Activated T-helper 17 cell treated with anti-CD3 and anti-CD28 coated beads, Interleukin-2, amount 50 U/mL, for 72 hours (primary cell): ENCODE results near the gene PNMA8C. TPM values are rescaled to one million over a fixed set of nuclear protein-coding genes. Genes with fewer than 3 reads are reported as not detected.
"Not testable (repeated sequence)": the region's sequence is repeated elsewhere in the genome, so short reads cannot be mapped to it uniquely, and the experiment has no call there.

Experiments used
- ATAC-seq: fragments of 150-1000 bp; cut with Tn5 transposase; replicated peaks from 2 replicates; pipeline ENCODE4 v1.10.0; 2021; ENCODE audit warnings: mild to moderate bottlenecking, moderate library complexity
- H3K27ac Mint-ChIP-seq: one replicate; pipeline ENCODE4 v1.8.0; 2022; ENCODE audit warnings: mixed read lengths
- H3K27me3 Mint-ChIP-seq: one replicate; pipeline ENCODE4 v1.8.0; 2022; ENCODE audit warnings: mixed read lengths
- H3K36me3 Mint-ChIP-seq: one replicate; pipeline ENCODE4 v1.8.0; 2022; ENCODE audit warnings: low read depth, mild to moderate bottlenecking, mixed read lengths
- H3K4me1 Mint-ChIP-seq: one replicate; pipeline ENCODE4 v1.8.0; 2022; ENCODE audit warnings: mixed read lengths
- H3K4me3 Mint-ChIP-seq: one replicate; pipeline ENCODE4 v1.8.0; 2022; ENCODE audit warnings: mild to moderate bottlenecking, mixed read lengths
- H3K9me3 Mint-ChIP-seq: one replicate; pipeline ENCODE4 v1.8.0; 2022; ENCODE audit warnings: mixed read lengths
- total RNA-seq, 2 donors: library from RNA; stranded (reverse); gene quantifications; one replicate each; pipeline ENCODE4 v1.2.3, GENCODE V29; 2022

PNMA8C gene
- total RNA-seq, 2 donors from 2014 or later = not detected

DNA sequence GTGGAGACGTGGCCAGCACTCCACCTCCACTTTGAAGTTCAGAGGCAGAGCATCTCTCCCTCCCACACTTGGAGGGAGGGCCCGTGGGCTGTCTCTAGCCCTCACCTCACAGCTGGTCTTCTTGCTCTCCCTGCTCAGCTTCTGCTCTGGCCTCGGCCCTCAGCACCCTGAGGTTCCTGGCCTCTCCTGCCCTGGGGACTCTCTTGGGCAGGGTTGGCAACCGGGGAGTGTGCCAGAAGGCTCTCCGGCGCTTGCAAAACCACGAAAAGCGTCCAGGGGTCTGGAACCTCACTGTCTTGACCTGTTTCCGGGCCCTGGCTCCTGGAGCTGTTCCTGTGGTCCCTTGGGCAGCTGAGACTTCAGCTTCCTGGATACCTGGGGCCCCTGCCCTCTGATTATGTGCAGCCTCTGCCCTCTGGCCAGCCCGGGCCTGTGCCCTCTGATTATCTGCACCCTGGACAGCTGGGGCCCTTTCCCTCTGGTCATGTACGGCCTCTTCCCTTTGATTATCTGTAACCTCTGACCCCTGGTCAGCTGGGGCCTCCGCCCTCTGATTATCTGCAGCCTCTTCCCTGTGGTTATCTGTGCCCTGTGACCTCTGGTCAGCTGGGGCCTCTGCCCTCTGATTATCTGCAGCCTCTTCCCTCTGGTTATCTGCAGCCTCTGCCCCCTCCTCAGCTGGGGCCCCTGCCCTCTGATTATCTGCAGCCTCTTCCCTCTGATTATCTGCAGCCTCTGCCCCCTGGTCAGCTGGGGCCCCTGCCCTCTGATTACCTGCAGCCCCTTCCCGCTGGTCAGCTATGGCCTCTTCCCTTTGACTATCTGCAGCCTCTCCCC, 17.4 kb downstream of the PNMA8C start:
- H3K27ac Mint-ChIP-seq = no peak overlapping the region
- no peak for ATAC-seq
- no peak overlapping the region for H3K4me3 Mint-ChIP-seq
- peaks cover 46% of the 10 kb centered on the region for H3K27me3 Mint-ChIP-seq
- H3K36me3 Mint-ChIP-seq = no peaks in the 10 kb centered on the region
- H3K9me3 Mint-ChIP-seq = no peaks in the 10 kb centered on the region
- H3K4me1 Mint-ChIP-seq = peaks cover 3% of the 10 kb centered on the region

DNA sequence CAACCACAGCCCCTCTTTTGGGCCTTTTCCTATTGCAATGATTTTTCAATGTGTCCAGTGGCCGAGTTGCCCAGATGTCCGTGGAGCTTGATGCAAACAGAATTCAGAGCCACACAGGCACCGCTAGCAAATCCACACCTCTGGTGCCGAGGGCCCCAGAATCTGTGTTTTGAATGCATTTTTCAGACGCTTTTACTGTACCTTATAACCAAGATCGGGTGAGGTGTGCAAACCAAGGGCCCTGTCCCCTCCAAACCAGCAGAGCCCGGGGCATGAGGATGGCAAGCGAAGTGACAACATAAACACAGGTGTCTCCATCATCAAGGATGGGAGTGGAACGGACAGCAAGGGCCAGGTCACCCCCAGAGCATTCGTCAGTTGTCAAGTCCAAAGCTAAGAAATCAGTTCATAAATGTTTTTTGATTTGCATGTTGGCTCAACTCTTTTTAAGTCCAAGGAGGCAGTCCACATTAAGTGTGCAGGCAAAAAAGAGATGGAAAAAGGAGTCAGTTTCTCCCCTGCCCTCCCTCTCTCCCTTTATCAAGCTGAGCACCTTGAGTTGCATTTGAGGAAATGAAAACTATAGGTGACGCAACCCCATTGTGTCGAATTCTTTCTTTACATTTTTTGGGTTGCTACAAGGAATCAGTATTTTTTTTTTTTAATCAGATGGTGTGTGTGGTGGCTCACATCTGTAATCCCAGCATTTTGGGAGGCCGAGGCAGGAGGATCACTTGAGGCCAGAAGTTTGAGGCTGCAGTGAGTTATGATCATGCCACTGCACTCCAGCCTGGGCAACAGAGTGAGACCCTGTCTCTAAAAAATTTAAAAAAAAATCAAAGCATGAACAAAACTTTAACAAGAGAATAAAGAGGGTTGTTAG, 18.3 kb downstream of the PNMA8C start:
- Mint-ChIP-seq H3K4me1 (peaks cover 3% of the 10 kb centered on the region), H3K9me3 (no peaks in the 10 kb centered on the region), H3K27me3 (peaks cover 43% of the 10 kb centered on the region), H3K27ac (no peak overlapping the region), H3K36me3 (no peaks in the 10 kb centered on the region), H3K4me3 (no peak overlapping the region)
- ATAC-seq = no peak

DNA sequence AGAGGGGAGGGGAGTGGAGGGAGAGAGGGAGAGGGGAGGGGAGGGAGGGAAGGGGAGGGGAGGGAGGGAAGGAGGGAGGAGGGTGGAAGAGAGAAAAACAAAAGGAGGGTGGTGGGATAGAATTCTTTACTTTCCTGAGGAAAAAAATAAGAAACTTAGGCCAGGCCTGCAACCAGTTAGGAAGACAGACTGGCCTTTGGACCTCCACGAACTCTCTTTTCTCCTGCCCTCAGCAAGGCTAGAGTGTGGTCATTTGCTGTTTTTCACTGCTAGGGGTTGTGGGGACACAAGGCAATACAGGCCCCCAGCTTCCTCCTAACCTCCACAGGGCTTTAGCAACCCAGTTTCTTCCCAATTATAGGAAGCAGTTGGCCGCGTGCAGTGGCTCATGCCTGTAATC, 19.5 kb downstream of the PNMA8C start:
- no peak for ATAC-seq
- H3K27me3 Mint-ChIP-seq = peaks cover 43% of the 10 kb centered on the region
- H3K36me3 Mint-ChIP-seq = no peaks in the 10 kb centered on the region
- H3K27ac Mint-ChIP-seq = no peak overlapping the region
- no peaks in the 10 kb centered on the region for H3K9me3 Mint-ChIP-seq
- no peak overlapping the region for H3K4me3 Mint-ChIP-seq
- peaks cover 7% of the 10 kb centered on the region for H3K4me1 Mint-ChIP-seq

DNA sequence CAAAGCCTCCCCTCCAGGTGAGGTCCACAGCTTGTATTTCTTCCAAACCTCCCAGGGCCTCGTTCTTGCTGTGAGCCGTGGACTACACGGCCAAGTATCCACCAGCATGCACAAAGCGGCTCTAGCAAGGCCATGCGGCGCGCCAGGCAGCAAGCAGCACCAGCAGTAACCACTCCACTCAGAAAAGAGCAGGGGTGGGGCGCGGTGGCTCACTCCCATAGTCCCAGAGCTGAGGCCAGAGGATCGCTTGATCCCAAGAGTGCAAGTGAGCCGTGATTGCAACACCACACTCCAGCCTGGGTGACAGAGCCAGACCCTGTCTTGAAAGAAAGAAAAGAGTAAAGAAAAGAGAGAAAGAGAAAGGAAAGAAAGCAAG, 20.1 kb downstream of the PNMA8C start:
- ATAC-seq = no peak
- no peak overlapping the region for H3K27ac Mint-ChIP-seq
- no peaks in the 10 kb centered on the region for H3K36me3 Mint-ChIP-seq
- H3K4me1 Mint-ChIP-seq = peaks cover 12% of the 10 kb centered on the region
- no peak overlapping the region for H3K4me3 Mint-ChIP-seq
- H3K9me3 Mint-ChIP-seq = no peaks in the 10 kb centered on the region
- H3K27me3 Mint-ChIP-seq = peaks cover 47% of the 10 kb centered on the region

DNA sequence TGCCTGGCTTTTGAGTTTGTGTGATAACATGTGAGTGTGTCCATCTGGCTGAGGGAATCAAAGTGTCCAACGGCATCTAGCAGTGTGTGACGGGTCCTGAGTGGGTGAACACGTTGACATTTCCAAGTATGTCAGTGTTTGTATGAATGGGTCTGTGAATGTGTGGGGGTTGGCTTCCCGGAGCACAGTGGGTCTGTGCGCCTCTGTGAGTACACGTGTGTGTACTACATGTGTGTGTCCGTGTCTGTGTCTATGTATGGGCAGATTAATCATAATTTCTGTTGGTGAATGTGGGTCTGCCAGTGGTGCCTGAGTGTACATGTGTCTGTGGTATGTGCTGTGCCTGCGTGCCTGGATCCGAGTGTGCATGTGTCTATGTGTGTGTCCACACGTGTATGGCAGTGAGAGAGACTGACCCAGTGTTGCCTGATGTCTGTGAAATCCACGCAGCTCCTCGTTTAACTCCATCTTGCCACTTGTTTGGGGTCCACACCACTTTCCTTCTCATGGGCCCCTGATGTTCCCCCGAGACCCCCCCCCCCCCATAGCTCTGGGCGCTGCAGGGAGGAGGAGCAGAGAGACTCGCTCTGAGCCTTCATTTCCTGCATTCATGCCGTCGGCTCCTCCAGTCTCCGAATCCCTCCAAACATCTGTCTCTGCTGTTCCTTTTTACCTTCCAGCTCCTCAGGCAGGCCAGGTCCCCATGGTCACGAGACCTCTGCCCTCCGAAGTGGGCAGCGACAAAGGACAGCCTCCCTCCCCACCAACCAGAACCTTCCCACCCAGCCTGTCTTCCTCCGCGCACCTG, 20.7 kb downstream of the PNMA8C start:
- H3K27me3 Mint-ChIP-seq = peaks cover 50% of the 10 kb centered on the region
- ATAC-seq = no peak
- no peaks in the 10 kb centered on the region for H3K9me3 Mint-ChIP-seq

DNA sequence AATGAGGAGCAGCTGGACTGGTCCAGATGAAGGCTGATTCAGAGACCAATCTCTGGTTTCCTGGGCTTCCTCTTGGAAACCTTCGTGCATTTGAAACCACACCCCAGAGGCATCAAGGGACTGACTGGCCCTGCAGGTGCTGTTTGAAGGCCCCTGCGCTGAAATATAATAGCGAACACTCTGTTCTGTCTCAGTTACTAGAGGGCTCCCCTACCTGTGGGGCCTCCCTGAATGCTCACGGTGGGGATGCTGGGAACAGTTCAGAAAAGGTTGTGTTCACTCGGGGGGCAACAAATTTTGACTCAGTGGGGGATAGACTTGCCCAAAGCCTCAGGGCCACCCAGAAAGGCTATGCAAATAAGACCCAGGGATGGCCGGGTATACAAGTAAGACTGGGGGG, 21.8 kb downstream of the PNMA8C start:
- no peak for ATAC-seq
- no peak overlapping the region for H3K27ac Mint-ChIP-seq
- H3K4me3 Mint-ChIP-seq = no peak overlapping the region
- no peaks in the 10 kb centered on the region for H3K9me3 Mint-ChIP-seq
- H3K4me1 Mint-ChIP-seq = peaks cover 19% of the 10 kb centered on the region
- H3K36me3 Mint-ChIP-seq = no peaks in the 10 kb centered on the region
- H3K27me3 Mint-ChIP-seq = peaks cover 53% of the 10 kb centered on the region

More for the DNA sequence above, 20.7 kb downstream of the PNMA8C start:
- Mint-ChIP-seq H3K27ac (no peak overlapping the region), H3K4me3 (no peak overlapping the region), H3K36me3 (no peaks in the 10 kb centered on the region), H3K4me1 (peaks cover 13% of the 10 kb centered on the region)

DNA sequence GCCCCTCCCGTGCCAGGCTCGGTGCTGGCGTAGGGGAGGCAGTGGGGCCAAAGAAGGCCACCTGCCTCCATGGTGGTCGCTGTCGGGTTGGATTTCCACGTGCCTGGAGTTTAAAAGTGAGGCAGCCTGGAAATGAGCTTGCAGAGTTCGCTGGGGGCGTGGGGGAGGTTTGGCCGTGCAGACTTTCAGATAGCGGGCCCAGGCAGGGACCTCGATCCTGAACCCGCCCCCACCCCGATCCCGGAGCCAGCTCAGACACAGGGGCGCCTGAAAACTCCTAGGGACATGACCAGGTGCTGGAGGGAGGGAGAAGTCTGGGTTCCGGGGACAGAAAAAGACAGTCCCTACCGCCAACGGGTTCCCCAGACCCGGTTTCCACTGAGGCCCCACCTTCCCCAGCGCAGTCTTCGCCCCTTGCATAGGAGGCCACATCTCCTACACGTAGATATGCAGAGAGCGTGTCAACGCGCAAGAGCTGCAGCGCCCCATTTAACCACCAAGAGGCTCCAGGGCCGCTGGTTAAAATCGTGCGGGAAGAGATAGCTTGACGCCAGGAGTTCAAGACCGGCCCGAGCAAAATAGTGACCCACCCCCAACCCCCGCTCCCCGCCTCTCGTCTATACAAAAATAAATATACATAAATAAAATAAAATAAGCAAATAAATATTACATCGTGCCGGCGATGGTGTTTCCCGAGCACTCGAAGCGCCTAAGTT, 23.8 kb downstream of the PNMA8C start:
- Mint-ChIP-seq H3K36me3 (no peaks in the 10 kb centered on the region), H3K27me3 (peaks cover 45% of the 10 kb centered on the region), H3K4me3 (peak overlapping the region; percentile 56), H3K4me1 (peaks cover 19% of the 10 kb centered on the region), H3K9me3 (no peaks in the 10 kb centered on the region), H3K27ac (no peak overlapping the region)
- ATAC-seq = no peak

DNA sequence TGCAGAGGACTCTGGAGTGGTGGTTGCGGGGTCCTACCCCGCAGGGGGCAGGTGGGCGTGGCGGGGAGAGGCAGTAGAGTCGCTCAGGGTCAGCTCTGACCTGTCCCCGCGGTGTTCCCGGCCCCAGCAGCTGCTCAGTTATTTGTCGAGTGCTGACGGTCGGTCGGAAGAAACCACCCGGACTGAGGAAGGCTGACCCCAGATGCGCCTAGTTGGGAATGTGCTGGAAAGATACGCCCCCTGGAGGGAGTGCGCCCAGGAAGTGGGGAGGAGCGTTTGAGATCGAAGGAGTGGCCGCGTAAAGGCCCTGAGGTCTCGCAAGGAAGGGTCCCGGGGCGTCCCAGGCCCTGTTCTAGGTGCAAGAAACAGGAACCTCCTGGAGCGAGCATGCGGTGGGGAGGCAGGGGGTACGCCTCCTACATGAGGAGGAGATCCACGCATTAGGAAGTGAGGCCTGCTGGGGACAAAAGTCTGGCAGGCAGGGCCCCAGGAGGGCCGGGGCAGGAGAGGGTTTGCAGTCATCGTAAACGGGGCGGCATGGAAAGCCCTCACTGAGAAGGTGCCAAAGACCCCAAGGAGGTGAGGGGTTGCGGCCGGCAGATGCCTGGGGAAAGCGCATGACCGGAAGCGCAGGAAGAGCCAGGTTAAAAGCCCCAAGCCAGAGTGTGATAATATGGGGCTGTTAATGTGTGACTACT, 24.5 kb downstream of the PNMA8C start:
- ATAC-seq = no peak
- Mint-ChIP-seq H3K27ac (no peak overlapping the region), H3K36me3 (no peaks in the 10 kb centered on the region), H3K27me3 (peaks cover 45% of the 10 kb centered on the region), H3K9me3 (no peaks in the 10 kb centered on the region), H3K4me3 (peak overlapping the region; percentile 56), H3K4me1 (peaks cover 19% of the 10 kb centered on the region)

DNA sequence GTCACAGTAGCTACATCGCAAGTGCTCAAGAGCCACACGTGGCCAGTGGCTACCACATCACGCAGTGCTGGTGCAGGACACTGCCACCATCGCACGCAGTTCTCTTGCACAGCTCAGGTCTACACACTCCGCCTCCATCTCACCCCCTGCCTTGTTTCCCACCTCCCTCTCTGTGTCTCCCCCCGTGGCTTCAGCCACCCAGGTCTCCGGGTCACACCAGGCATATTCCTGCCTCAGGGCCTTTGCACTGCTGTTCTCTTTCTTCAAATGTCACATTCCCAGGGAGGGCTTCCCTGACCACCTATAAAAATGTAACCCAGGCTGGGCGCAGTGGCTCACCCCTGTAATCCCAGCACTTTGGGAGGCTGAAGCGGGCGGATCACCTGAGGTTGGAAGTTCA, 26.0 kb downstream of the PNMA8C start:
- ATAC-seq = no peak
- Mint-ChIP-seq H3K27me3 (peaks cover 34% of the 10 kb centered on the region), H3K9me3 (no peaks in the 10 kb centered on the region)

DNA sequence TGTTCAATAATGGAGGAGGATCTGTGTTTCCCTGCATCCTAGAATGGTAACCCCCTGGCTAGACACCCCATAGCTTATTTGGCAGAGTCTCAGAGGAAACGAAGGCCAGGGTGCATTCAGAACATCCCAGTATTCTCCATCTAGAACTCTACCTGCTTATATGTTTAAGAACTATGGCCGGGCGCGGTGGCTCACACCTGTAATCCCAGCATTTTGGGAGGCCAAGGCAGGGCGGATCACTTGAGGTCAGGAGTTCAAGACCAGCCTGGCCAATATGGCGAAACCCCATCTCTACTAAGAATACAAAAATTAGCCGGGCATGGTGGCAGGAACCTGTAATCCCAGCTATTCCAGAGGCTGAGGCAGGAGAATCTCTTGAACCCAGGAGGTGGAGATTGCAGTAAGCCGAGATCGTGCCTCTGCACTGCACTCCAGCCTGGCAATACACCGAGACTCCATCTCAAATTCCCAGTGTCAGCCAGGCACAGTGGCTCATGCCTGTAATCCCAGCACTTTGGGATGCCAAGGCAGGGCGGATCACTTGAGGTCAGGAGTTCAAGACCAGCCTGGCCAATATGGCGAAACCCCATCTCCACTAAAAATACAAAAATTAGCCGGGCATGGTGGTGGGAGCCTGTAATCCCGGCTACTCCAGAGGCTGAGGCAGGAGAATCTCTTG, 30.8 kb downstream of the PNMA8C start:
- H3K36me3 Mint-ChIP-seq, H3K4me3 Mint-ChIP-seq, H3K4me1 Mint-ChIP-seq, H3K27ac Mint-ChIP-seq, H3K9me3 Mint-ChIP-seq, ATAC-seq: not testable (repeated sequence)
- H3K27me3 Mint-ChIP-seq = peaks cover 15% of the 10 kb centered on the region

More for the DNA sequence above, 26.0 kb downstream of the PNMA8C start:
- H3K27ac Mint-ChIP-seq = no peak overlapping the region
- no peaks in the 10 kb centered on the region for H3K36me3 Mint-ChIP-seq
- peaks cover 16% of the 10 kb centered on the region for H3K4me1 Mint-ChIP-seq
- H3K4me3 Mint-ChIP-seq = no peak overlapping the region

DNA sequence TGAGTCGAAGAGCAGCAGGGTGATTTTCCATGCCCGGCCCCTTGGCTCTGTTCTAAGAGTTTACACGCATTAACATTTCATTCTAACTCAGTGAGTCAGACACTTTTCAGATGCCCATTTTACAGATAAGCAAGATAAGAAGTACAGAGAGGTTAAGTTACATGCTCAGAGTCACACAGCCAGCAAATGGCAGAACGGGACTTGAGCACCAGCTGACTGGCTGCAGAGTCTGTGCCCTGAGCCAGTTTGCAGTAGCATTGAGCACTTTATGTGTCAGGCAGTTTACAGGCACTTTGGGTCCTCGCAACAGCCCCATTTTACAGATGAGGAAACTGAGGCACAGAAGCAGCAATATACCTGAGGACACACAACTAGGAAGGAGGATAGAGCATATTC, 34.3 kb downstream of the PNMA8C start:
- Mint-ChIP-seq H3K27me3 (peaks cover 3% of the 10 kb centered on the region), H3K36me3 (peaks cover 18% of the 10 kb centered on the region), H3K27ac (no peak overlapping the region), H3K9me3 (no peaks in the 10 kb centered on the region), H3K4me3 (no peak overlapping the region), H3K4me1 (no peaks in the 10 kb centered on the region)
- no peak for ATAC-seq

DNA sequence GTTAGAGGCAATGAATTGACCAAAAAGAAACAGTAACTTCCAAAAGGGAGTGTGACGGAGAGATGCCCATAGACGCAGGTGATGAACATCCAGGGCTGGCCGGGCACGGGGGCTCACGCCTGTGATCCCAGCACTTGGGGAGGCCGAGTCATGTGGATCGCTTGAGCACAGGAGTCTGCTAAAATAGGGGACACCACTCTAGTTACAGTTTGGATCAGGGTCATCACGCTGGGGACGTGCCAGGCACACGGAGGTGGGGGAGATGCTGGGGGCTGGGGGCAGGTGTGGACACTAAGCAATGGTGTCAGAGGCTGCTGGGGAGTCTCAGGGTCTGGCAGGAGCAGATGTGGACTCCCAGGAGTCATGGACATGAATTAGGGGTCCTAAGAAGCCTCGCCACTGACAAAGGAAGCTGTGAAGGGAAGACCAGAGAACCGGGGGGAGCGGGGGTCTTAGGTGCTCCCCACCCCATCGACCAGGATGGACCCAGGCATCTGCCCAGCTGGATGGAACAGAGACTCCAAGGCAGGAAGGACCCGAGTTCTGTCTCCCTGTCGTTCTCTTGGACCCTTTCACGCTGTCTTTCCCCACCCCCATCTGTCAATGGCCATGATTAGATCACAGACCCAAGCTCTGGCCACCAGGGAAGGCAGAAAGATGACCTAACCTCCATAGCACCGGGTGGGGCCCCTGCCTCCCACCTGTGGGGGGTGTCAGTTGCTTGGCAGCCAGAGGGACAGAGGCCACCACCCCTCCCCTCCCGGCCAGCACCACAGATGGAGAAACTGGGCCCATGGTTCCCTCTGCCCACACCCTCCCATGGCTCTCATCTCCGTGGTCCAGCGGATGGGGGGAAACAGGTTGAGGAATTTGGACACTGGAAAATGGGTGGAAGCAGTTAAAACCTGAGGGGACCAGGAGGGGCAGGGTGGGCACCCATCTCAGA, 35.0 kb downstream of the PNMA8C start:
- no peaks in the 10 kb centered on the region for H3K4me1 Mint-ChIP-seq
- no peaks in the 10 kb centered on the region for H3K9me3 Mint-ChIP-seq
- peaks cover 3% of the 10 kb centered on the region for H3K27me3 Mint-ChIP-seq
- H3K4me3 Mint-ChIP-seq = no peak overlapping the region
- H3K27ac Mint-ChIP-seq = no peak overlapping the region
- H3K36me3 Mint-ChIP-seq = peaks cover 24% of the 10 kb centered on the region
- no peak for ATAC-seq
